Right atrium auricular region (tissue), 2 donors: ENCODE data around the gene CNTN2. TPM values are rescaled to one million over a fixed set of nuclear protein-coding genes. Genes with fewer than 3 reads are reported as not detected.

Experiments
- DNase-seq: peaks from one replicate; pipeline ENCODE4 v3.0.0-alpha.2; 2019; ENCODE audit warnings: low spot score
- H3K27ac ChIP-seq, 2 donors: fragments of 200-600 bp; sonication (generic); 1 replicate in 1 of 2; 2 replicates in 1 of 2; pipeline ENCODE4 v1.5.1; 2016 to 2019
- H3K27me3 ChIP-seq, 2 donors: fragments of 200-600 bp; sonication (generic); one replicate each; pipeline versions ENCODE4 v1.5.1 to v1.6.0; 2017 to 2019
- H3K36me3 ChIP-seq: fragments of 200-600 bp; sonication (generic); one replicate; pipeline ENCODE4 v1.5.1; 2016
- H3K4me1 ChIP-seq, 2 donors: fragments of 200-600 bp; sonication (generic); one replicate each; pipeline versions ENCODE4 v1.5.1 to v1.6.0; 2017 to 2019
- H3K4me3 ChIP-seq, 2 donors: fragments of 200-600 bp; sonication (generic); 1 replicate in 1 of 2; 2 replicates in 1 of 2; pipeline ENCODE4 v1.5.1; 2017 to 2019; ENCODE audit warnings: mild to moderate bottlenecking in 1 of 2, moderate library complexity in 1 of 2
- H3K9me3 ChIP-seq, 2 donors: fragments of 200-600 bp; sonication (generic); one replicate each; pipeline ENCODE4 v1.5.1; 2019
- total RNA-seq, 2 donors: library from RNA; depleted of rRNA; stranded (reverse); fragments of >200 nt; gene quantifications; one replicate each; pipeline ENCODE4 v1.1.0, GENCODE V29; 2016
- TF ChIP-seq, protein P1 (sequence below), 2 donors: fragments of 200-600 bp; sonication (generic); IDR thresholded peaks; one replicate each; pipeline ENCODE4 v1.5.1; 2019; ENCODE audit warnings: antibody characterized with exemption in 2 of 2

The CNTN2 gene
- total RNA-seq, 2 donors from 2014 or later, result 0.41 to 0.67 TPM

GRCh38 chr1:205025239-205025638 lies 17.8 kb upstream of the CNTN2 start:
- DNase-seq, result no peak

GRCh38 chr1:205026181-205026580 lies 16.8 kb upstream of the CNTN2 start:
- H3K4me3 ChIP-seq, result no peak overlapping the region
- DNase-seq, result no peak
- H3K4me1 ChIP-seq, result no peaks in the 10 kb centered on the region
- H3K27me3 ChIP-seq, result no peaks in the 10 kb centered on the region
- TF ChIP-seq, protein P1, sequence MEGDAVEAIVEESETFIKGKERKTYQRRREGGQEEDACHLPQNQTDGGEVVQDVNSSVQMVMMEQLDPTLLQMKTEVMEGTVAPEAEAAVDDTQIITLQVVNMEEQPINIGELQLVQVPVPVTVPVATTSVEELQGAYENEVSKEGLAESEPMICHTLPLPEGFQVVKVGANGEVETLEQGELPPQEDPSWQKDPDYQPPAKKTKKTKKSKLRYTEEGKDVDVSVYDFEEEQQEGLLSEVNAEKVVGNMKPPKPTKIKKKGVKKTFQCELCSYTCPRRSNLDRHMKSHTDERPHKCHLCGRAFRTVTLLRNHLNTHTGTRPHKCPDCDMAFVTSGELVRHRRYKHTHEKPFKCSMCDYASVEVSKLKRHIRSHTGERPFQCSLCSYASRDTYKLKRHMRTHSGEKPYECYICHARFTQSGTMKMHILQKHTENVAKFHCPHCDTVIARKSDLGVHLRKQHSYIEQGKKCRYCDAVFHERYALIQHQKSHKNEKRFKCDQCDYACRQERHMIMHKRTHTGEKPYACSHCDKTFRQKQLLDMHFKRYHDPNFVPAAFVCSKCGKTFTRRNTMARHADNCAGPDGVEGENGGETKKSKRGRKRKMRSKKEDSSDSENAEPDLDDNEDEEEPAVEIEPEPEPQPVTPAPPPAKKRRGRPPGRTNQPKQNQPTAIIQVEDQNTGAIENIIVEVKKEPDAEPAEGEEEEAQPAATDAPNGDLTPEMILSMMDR (IDR thresholded peaks at IDR 0.05), result no peak
- H3K36me3 ChIP-seq, result no peaks in the 10 kb centered on the region
- no peak overlapping the region for H3K27ac ChIP-seq
- no peaks in the 10 kb centered on the region for H3K9me3 ChIP-seq

More at GRCh38 chr1:205025239-205025638, 17.8 kb upstream of the CNTN2 start:
- no peaks in the 10 kb centered on the region for H3K9me3 ChIP-seq
- H3K27ac ChIP-seq, result no peak overlapping the region
- no peaks in the 10 kb centered on the region for H3K4me1 ChIP-seq
- H3K36me3 ChIP-seq, result no peaks in the 10 kb centered on the region
- TF ChIP-seq, protein P1 (IDR thresholded peaks at IDR 0.05), result no peak
- no peaks in the 10 kb centered on the region for H3K27me3 ChIP-seq
- H3K4me3 ChIP-seq, result no peak overlapping the region

- TF ChIP-seq, protein P1 (IDR thresholded peaks at IDR 0.05), result no peak
- no peaks in the 10 kb centered on the region for H3K36me3 ChIP-seq
- H3K4me3 ChIP-seq, result no peak overlapping the region
- no peak for DNase-seq
- H3K9me3 ChIP-seq, result no peaks in the 10 kb centered on the region
- no peak overlapping the region for H3K27ac ChIP-seq
- no peaks in the 10 kb centered on the region for H3K27me3 ChIP-seq
- H3K4me1 ChIP-seq, result no peaks in the 10 kb centered on the region
These were observed 14.6 kb upstream of the CNTN2 start for GRCh38 chr1:205028390-205028789.

GRCh38 chr1:205028924-205029323 lies 14.1 kb upstream of the CNTN2 start:
- Histone ChIP-seq H3K27ac (no peak overlapping the region), H3K27me3 (no peaks in the 10 kb centered on the region), H3K4me3 (no peak overlapping the region), H3K36me3 (no peaks in the 10 kb centered on the region), H3K9me3 (no peaks in the 10 kb centered on the region), H3K4me1 (no peaks in the 10 kb centered on the region)
- TF ChIP-seq, protein P1 (IDR thresholded peaks at IDR 0.05), result no peak
- no peak for DNase-seq

DNA sequence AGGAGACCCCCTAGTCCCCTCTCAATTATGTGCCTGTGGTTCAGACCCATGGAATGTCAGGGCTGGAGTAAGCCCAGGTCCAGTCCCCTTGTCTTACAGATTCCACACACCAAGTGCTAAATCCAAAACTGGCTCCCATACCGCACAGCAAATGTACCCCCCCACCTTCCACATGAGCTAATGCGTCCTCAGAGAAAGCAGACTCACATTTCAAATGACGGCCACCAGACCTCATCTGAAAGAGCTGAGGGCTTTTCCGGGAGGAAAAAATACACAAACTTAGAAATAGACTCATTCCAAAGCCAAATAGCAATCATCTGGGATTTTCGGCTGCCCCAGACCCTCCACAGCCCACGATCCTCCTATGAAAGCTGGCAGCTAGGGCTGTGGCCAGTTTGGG lies 12.8 kb upstream of the CNTN2 start:
- TF ChIP-seq, protein P1 (IDR thresholded peaks at IDR 0.05), result no peak
- H3K9me3 ChIP-seq, result no peaks in the 10 kb centered on the region
- H3K4me3 ChIP-seq, result no peak overlapping the region
- H3K27me3 ChIP-seq, result no peaks in the 10 kb centered on the region
- H3K36me3 ChIP-seq, result no peaks in the 10 kb centered on the region
- DNase-seq, result no peak
- H3K27ac ChIP-seq, result no peak overlapping the region
- H3K4me1 ChIP-seq, result no peaks in the 10 kb centered on the region

GRCh38 chr1:205030896-205031295 lies 12.1 kb upstream of the CNTN2 start:
- TF ChIP-seq, protein P1 (IDR thresholded peaks at IDR 0.05), result no peak
- no peaks in the 10 kb centered on the region for H3K9me3 ChIP-seq
- H3K27me3 ChIP-seq, result no peaks in the 10 kb centered on the region
- H3K27ac ChIP-seq, result no peak overlapping the region
- DNase-seq, result no peak
- no peaks in the 10 kb centered on the region for H3K36me3 ChIP-seq
- H3K4me1 ChIP-seq, result no peaks in the 10 kb centered on the region
- no peak overlapping the region for H3K4me3 ChIP-seq
